ENCODE data around the gene PHOSPHO2.
A peak's percentile ranks its signal among the peaks of the same experiment; 100 is the strongest.

The PHOSPHO2 gene

GRCh38 chr2:169667583-169667982 is 26.7 kb upstream of the PHOSPHO2 start:
- TF ChIP-seq, protein P1, sequence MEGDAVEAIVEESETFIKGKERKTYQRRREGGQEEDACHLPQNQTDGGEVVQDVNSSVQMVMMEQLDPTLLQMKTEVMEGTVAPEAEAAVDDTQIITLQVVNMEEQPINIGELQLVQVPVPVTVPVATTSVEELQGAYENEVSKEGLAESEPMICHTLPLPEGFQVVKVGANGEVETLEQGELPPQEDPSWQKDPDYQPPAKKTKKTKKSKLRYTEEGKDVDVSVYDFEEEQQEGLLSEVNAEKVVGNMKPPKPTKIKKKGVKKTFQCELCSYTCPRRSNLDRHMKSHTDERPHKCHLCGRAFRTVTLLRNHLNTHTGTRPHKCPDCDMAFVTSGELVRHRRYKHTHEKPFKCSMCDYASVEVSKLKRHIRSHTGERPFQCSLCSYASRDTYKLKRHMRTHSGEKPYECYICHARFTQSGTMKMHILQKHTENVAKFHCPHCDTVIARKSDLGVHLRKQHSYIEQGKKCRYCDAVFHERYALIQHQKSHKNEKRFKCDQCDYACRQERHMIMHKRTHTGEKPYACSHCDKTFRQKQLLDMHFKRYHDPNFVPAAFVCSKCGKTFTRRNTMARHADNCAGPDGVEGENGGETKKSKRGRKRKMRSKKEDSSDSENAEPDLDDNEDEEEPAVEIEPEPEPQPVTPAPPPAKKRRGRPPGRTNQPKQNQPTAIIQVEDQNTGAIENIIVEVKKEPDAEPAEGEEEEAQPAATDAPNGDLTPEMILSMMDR (conservative IDR thresholded peaks at IDR 0.05; ENCODE audit: low read depth) = no peak
- POLR2A ChIA-PET (ENCODE audit: low non-redundant PET) = no interaction called here
- no peak overlapping the region for H3K27ac ChIP-seq
- DNase-seq (ENCODE audit: low spot score) = no peak
- CTCF ChIA-PET = interaction anchor here (0.5 kb wide), 1 partner anchor 699 kb away, joined by 3 read pairs; no protein-coding TSS in a partner anchor

DNA sequence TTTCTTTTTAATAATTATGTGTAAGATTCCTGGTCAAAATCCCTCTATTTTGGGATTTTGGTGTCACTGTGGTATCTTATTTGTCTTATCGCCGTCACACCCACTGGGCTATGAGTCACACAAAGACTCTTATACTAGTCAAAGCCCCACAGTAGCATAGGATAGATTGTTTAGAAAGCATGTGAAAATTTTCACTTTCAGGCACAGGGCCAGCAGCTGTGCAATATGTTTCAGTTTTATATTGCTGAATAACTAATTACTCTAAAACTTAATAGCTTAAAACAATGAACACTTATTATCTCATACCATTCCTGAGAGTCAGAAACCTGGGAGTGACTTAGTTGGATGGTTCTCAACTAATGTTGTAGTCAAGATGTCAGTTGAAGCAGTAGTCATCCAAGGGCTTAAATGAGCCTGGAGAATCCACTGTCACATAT is 24.0 kb upstream of the PHOSPHO2 start:
- TF ChIP-seq, protein P1 (conservative IDR thresholded peaks at IDR 0.05; ENCODE audit: low read depth) = no peak
- H3K27ac ChIP-seq = no peak overlapping the region
- CTCF ChIA-PET = interaction anchor here (0.6 to 0.7 kb wide), 2 partner anchors 44 to 1862 kb away, joined by 3 to 4 read pairs; no protein-coding TSS in a partner anchor
- peak; percentile 5 for DNase-seq (ENCODE audit: low spot score)
- POLR2A ChIA-PET (ENCODE audit: low non-redundant PET) = no interaction called here

DNA sequence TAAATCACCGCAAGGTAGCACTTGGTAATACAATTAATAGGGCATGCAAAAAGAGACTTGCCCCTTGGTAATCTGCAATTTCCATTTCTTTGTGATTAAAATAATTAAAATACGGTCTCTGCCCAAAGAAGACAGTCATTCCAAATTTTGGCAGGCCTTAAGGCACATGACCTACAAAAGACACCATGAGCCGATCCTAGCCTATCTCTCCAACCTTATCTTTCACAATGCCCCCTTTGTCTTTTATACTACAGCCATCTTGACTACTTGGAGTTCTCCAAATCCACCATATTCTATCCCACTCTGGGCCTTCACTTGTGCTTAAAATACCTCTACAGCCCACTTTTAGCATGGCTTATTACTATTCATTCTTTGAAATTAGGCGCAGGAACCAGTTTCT is 23.3 kb upstream of the PHOSPHO2 start:
- no peak overlapping the region for H3K27ac ChIP-seq
- CTCF ChIA-PET = no interaction called here
- POLR2A ChIA-PET (ENCODE audit: low non-redundant PET) = no interaction called here
- TF ChIP-seq, protein P1 (conservative IDR thresholded peaks at IDR 0.05; ENCODE audit: low read depth) = no peak
- no peak for DNase-seq (ENCODE audit: low spot score)

GRCh38 chr2:169672406-169672805 is 21.9 kb upstream of the PHOSPHO2 start:
- no peak overlapping the region for H3K27ac ChIP-seq
- TF ChIP-seq, protein P1 (conservative IDR thresholded peaks at IDR 0.05; ENCODE audit: low read depth) = no peak
- no peak for DNase-seq (ENCODE audit: low spot score)
- ChIA-PET POLR2A (ENCODE audit: low non-redundant PET) (no interaction called here), CTCF (no interaction called here)

- H3K27ac ChIP-seq = no peak overlapping the region
- DNase-seq (ENCODE audit: low spot score) = no peak
- TF ChIP-seq, protein P1 (conservative IDR thresholded peaks at IDR 0.05; ENCODE audit: low read depth) = no peak
- ChIA-PET POLR2A (ENCODE audit: low non-redundant PET) (no interaction called here), CTCF (no interaction called here)
These were observed 21.2 kb upstream of the PHOSPHO2 start for GRCh38 chr2:169673106-169673505.

- POLR2A ChIA-PET (ENCODE audit: low non-redundant PET) = no interaction called here
- H3K27ac ChIP-seq = no peak overlapping the region
- CTCF ChIA-PET = no interaction called here
- TF ChIP-seq, protein P1 (conservative IDR thresholded peaks at IDR 0.05; ENCODE audit: low read depth) = no peak
- DNase-seq (ENCODE audit: low spot score) = no peak
These were observed 20.3 kb upstream of the PHOSPHO2 start for GRCh38 chr2:169673921-169674320.

DNA sequence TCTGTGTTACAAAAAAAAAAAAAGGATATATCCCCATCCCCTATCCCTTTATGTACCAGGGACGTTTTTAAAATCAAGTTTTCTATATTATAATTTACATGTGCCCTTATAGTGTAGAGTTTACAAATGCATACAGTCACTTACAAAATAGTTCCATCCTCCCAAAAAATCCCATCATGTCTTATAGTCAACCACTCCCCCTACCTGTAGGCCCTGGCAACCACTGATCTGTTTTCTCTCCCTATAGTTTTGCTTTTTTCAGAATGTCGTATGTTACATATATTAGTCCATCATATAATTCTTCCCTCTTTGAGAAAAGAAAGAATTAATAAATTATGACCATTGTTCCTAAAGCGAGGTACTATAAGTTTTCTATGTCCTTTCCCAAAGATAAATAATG is 17.9 kb upstream of the PHOSPHO2 start:
- TF ChIP-seq, protein P1 (conservative IDR thresholded peaks at IDR 0.05; ENCODE audit: low read depth) = 0 out of 2 replicates have a peak, but pooled peaks have one; percentile 9
- no peak overlapping the region for H3K27ac ChIP-seq
- CTCF ChIA-PET = no interaction called here
- no peak for DNase-seq (ENCODE audit: low spot score)
- POLR2A ChIA-PET (ENCODE audit: low non-redundant PET) = no interaction called here

All from RWPE1 (cell line).